Neuronal stem cell (in vitro differentiated cells): ENCODE data around the gene PHLPP2.
A peak's percentile ranks its signal among the peaks of the same experiment; 100 is the strongest.

Source experiments
- DNase-seq: peaks from one replicate; pipeline ENCODE4 v3.0.0-alpha.2; 2013; ENCODE audit warnings: low spot score
- H2AFZ ChIP-seq: one replicate; pipeline ENCODE4 v1.6.1; 2013; ENCODE audit warnings: mild to moderate bottlenecking, low read length, inconsistent platforms
- H2AK5ac ChIP-seq: 2 replicates; pipeline ENCODE4 v1.6.1; 2013; ENCODE audit warnings: low read depth, mild to moderate bottlenecking, inconsistent platforms, low read length, moderate library complexity, mixed read lengths
- H2BK120ac ChIP-seq: 2 replicates; pipeline ENCODE4 v1.6.1; 2013; ENCODE audit warnings: low read depth, mild to moderate bottlenecking, inconsistent platforms, low read length, moderate library complexity, mixed read lengths
- H2BK12ac ChIP-seq: one replicate; pipeline ENCODE4 v1.6.1; 2013; ENCODE audit warnings: low read length, inconsistent platforms
- H2BK15ac ChIP-seq: 2 replicates; pipeline ENCODE4 v1.6.1; 2013; ENCODE audit warnings: mild to moderate bottlenecking, low read length, inconsistent platforms, mixed read lengths
- H2BK5ac ChIP-seq: one replicate; pipeline ENCODE4 v1.6.1; 2013; ENCODE audit warnings: inconsistent platforms, mild to moderate bottlenecking, low read length, moderate library complexity
- H3K14ac ChIP-seq: one replicate; pipeline ENCODE4 v1.6.1; 2013; ENCODE audit warnings: low read length, inconsistent platforms
- H3K18ac ChIP-seq: 2 replicates; pipeline ENCODE4 v1.6.1; 2013; ENCODE audit warnings: low read length, inconsistent platforms
- H3K23ac ChIP-seq: 2 replicates; pipeline ENCODE4 v1.6.1; 2013; ENCODE audit warnings: low read depth, mild to moderate bottlenecking, mixed read lengths, low read length, inconsistent platforms; ENCODE audit not compliant: poor library complexity
- H3K27ac ChIP-seq: replicated peaks from 3 replicates; pipeline ENCODE4 v1.5.1; 2013; ENCODE audit warnings: low read length, inconsistent platforms
- H3K27me3 ChIP-seq, 3 experiments: 2 replicates each; pipeline ENCODE4 v1.6.1; 2013; ENCODE audit warnings: low read length in 3 of 3, mild to moderate bottlenecking in 2 of 3, inconsistent platforms in 1 of 3, low read depth in 1 of 3, mixed read lengths in 1 of 3, moderate library complexity in 1 of 3; ENCODE audit not compliant: control insufficient read depth in 3 of 3, insufficient read depth in 3 of 3
- H3K36me3 ChIP-seq, 2 donors: replicated peaks in 1 of 2; 2 replicates each; pipeline ENCODE4 v1.6.1; 2013; ENCODE audit warnings: low read length in 2 of 2; ENCODE audit not compliant: control insufficient read depth in 2 of 2, insufficient read depth in 2 of 2
- H3K4ac ChIP-seq: 2 replicates; pipeline ENCODE4 v1.6.1; 2013; ENCODE audit warnings: inconsistent platforms, mild to moderate bottlenecking, low read length, moderate library complexity
- H3K4me1 ChIP-seq, 2 donors: 1 replicate in 1 of 2; 2 replicates in 1 of 2; pipeline ENCODE4 v1.6.1; 2013; ENCODE audit warnings: low read length in 2 of 2, low read depth in 1 of 2; ENCODE audit not compliant: control insufficient read depth in 2 of 2, insufficient read depth in 1 of 2
- H3K4me2 ChIP-seq: one replicate; pipeline ENCODE4 v1.6.1; 2013; ENCODE audit warnings: mild to moderate bottlenecking, low read length, inconsistent platforms; ENCODE audit not compliant: insufficient read depth, poor library complexity, severe bottlenecking
- H3K4me3 ChIP-seq, 2 donors: 2 replicates each; pipeline ENCODE4 v1.5.1; 2013; ENCODE audit warnings: low read length in 2 of 2, mild to moderate bottlenecking in 2 of 2, inconsistent platforms in 1 of 2, moderate library complexity in 1 of 2
- H3K79me1 ChIP-seq: one replicate; pipeline ENCODE4 v1.6.1; 2013; ENCODE audit warnings: low read depth, mild to moderate bottlenecking, inconsistent platforms, low read length, moderate library complexity
- H3K9ac ChIP-seq: one replicate; pipeline ENCODE4 v1.6.1; 2013; ENCODE audit warnings: mild to moderate bottlenecking, low read depth, low read length, inconsistent platforms; ENCODE audit not compliant: poor library complexity
- H3K9me3 ChIP-seq, 2 donors: replicated peaks in 1 of 2; 2 replicates each; pipeline versions ENCODE3 to v1.6.1; 2013; ENCODE audit warnings: low read length in 2 of 2, mild to moderate bottlenecking in 2 of 2, inconsistent platforms in 1 of 2, low read depth in 1 of 2, mixed read lengths in 1 of 2, moderate library complexity in 1 of 2; ENCODE audit not compliant: control insufficient read depth in 2 of 2, insufficient read depth in 1 of 2
- H4K8ac ChIP-seq: one replicate; pipeline ENCODE4 v1.6.1; 2013; ENCODE audit warnings: low read depth, mild to moderate bottlenecking, inconsistent platforms, low read length, moderate library complexity
- H4K91ac ChIP-seq: one replicate; pipeline ENCODE4 v1.6.1; 2013; ENCODE audit warnings: low read length, low read depth, mild to moderate bottlenecking, inconsistent platforms; ENCODE audit not compliant: poor library complexity
- WGBS, 2 donors: extraction: QIAGEN DNeasy Blood & Tissue Kit; methylation state at CpG; one replicate each; pipeline ENCODE4 v1.1.7; 2013; ENCODE audit warnings: missing lambda C conversion rate in 2 of 2, mixed read lengths in 1 of 2; ENCODE audit not compliant: insufficient read length in 2 of 2, insufficient replicate concordance in 1 of 2; ENCODE audit errors: extremely low coverage in 2 of 2; 5-methylcytosine and 5-hydroxymethylcytosine counted together

Gene PHLPP2

DNA sequence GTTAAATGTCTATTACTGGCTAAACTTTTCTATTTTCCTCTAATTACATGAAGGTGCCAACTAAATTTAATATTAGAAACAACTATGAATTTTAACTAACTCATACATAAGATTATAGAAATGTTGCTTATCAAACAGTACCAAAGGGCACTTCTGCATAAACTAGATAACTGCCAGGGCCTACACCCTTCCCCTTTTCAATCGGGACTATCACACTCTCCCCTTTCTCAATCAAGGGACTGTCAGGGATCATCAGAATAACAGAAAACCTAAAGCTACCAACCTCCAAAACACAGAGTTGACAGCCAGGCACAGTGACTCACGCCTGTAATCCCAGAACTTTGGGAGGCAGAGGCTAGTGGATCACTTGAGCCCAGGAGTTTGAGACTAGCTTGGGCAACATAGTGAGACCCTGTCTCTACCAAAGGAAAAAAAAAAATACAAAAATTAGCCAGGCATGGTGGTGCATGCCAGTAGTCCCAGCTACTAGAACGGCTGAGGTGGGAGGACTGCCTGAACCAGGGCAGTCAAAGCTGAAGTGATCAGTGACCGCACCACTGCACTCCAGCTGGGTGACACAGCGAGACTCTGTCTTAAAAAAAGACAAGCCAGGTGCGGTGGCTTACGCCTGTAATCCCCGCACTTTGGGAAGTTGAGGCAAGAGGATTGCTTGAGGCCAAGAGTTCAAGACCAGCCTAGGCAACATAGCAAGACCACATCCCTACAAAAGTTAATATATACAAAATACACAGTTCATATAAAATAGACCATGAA, 3.2 kb upstream of the PHLPP2 start:
- DNase-seq: no peak
- no CpG with 5 or more reads among the region's 8 CpGs for WGBS, 2 donors
- Histone ChIP-seq H2BK12ac (no peak overlapping the region), H3K27ac (no peak overlapping the region), H4K91ac (no peak overlapping the region), H3K79me1 (no peaks in the 10 kb centered on the region), H3K4me2 (no peak overlapping the region), H2AK5ac (no peak overlapping the region), H3K4me3 (no peak overlapping the region), H3K4me1 (peaks cover 2 to 10% of the 10 kb centered on the region in 2 donors), H3K18ac (no peak overlapping the region), H2BK5ac (no peak overlapping the region), H4K8ac (no peak overlapping the region), H2BK15ac (no peak overlapping the region), H3K36me3 (peaks cover 8 to 28% of the 10 kb centered on the region in 2 donors), H2AFZ (no peak overlapping the region), H3K4ac (no peak overlapping the region), H3K9me3 (no peaks in the 10 kb centered on the region), H3K23ac (no peak overlapping the region), H3K14ac (no peak overlapping the region), H3K27me3 (peaks cover 0 to 10% (median 5%) of the 10 kb centered on the region in 3 experiments), H2BK120ac (no peak overlapping the region), H3K9ac (no peak overlapping the region)

GRCh38 chr16:71726476-71727315, 2.2 kb upstream of the PHLPP2 start:
- WGBS, 2 donors: no CpG with 5 or more reads among the region's 4 CpGs
- no peak for DNase-seq

GRCh38 chr16:71723537-71724319, 773 bp downstream of the PHLPP2 start:
- Histone ChIP-seq H3K23ac (peak overlapping the region; percentile 89), H3K79me1 (no peaks in the 10 kb centered on the region), H4K91ac (no peak overlapping the region), H4K8ac (no peak overlapping the region), H2BK5ac (peak overlapping the region; percentile 66), H3K4me1 (peaks cover 0 to 3% of the 10 kb centered on the region in 2 donors), H3K14ac (peak overlapping the region; percentile 94), H3K27me3 (peaks cover 0 to 10% (median 5%) of the 10 kb centered on the region in 3 experiments), H2AK5ac (no peak overlapping the region), H2AFZ (peak overlapping the region; percentile 94), H3K4me3 (peak overlapping the region; percentile 65 to 97), H2BK12ac (no peak overlapping the region), H3K4me2 (peak overlapping the region; percentile 81), H2BK120ac (no peak overlapping the region), H3K27ac (peak overlapping the region; percentile 85), H3K9ac (peak overlapping the region; percentile 95), H3K9me3 (no peaks in the 10 kb centered on the region), H3K36me3 (peaks cover 0 to 13% of the 10 kb centered on the region in 2 donors), H2BK15ac (peak overlapping the region; percentile 49), H3K4ac (no peak overlapping the region), H3K18ac (peak overlapping the region; percentile 98)
- peak; percentile 79 for DNase-seq
- WGBS, 2 donors: no CpG with 5 or more reads among the region's 104 CpGs

More at GRCh38 chr16:71726476-71727315, 2.2 kb upstream of the PHLPP2 start:
- no peak overlapping the region for H3K4ac ChIP-seq
- no peak overlapping the region for H3K18ac ChIP-seq
- no peak overlapping the region for H2AK5ac ChIP-seq
- no peak overlapping the region for H2BK12ac ChIP-seq
- H3K4me1 ChIP-seq: peaks cover 2 to 10% of the 10 kb centered on the region in 2 donors
- H4K91ac ChIP-seq: no peak overlapping the region
- no peak overlapping the region for H3K23ac ChIP-seq
- H2BK15ac ChIP-seq: no peak overlapping the region
- no peak overlapping the region for H4K8ac ChIP-seq
- H3K4me3 ChIP-seq: no peak overlapping the region
- H3K14ac ChIP-seq: no peak overlapping the region
- no peak overlapping the region for H3K4me2 ChIP-seq
- H3K36me3 ChIP-seq: peaks cover 1 to 18% of the 10 kb centered on the region in 2 donors
- no peak overlapping the region for H2BK120ac ChIP-seq
- no peak overlapping the region for H3K9ac ChIP-seq
- H2BK5ac ChIP-seq: no peak overlapping the region
- H3K27ac ChIP-seq: no peak overlapping the region
- H3K9me3 ChIP-seq: no peaks in the 10 kb centered on the region
- H3K27me3 ChIP-seq: peaks cover 0 to 10% (median 5%) of the 10 kb centered on the region in 3 experiments
- H2AFZ ChIP-seq: no peak overlapping the region
- no peaks in the 10 kb centered on the region for H3K79me1 ChIP-seq
